Smooth muscle cell (in vitro differentiated cells): ENCODE results near the gene DIPK1B. TPM values are rescaled to one million over a fixed set of nuclear protein-coding genes. Genes with fewer than 3 reads are reported as not detected.
"Not testable (repeated sequence)": the region's sequence is repeated elsewhere in the genome, so short reads cannot be mapped to it uniquely, and the experiment has no call there.

Source experiments
- DNase-seq: peaks from one replicate; lab custom pipeline; 2025; ENCODE audit not compliant: unreplicated experiment; lab: John Stamatoyannopoulos, UW
- H2AFZ ChIP-seq: fragments of 200-600 bp; sonication (generic); 2 replicates; pipeline ENCODE4 v1.6.0; 2016; ENCODE audit warnings: antibody characterized with exemption, low read depth, mild to moderate bottlenecking
- H3F3A ChIP-seq: fragments of 200-600 bp; sonication (generic); 2 replicates; pipeline ENCODE4 v1.6.0; 2017; ENCODE audit warnings: antibody characterized with exemption, low read depth
- H3K27ac ChIP-seq: fragments of 200-600 bp; sonication (generic); 2 replicates; pipeline ENCODE4 v1.5.1; 2016; ENCODE audit warnings: low read depth, mild to moderate bottlenecking
- H3K27me3 ChIP-seq: fragments of 200-600 bp; sonication (generic); 2 replicates; pipeline ENCODE4 v1.6.1; 2016; ENCODE audit warnings: low read depth, mild to moderate bottlenecking
- H3K36me3 ChIP-seq: fragments of 200-600 bp; sonication (generic); 2 replicates; pipeline ENCODE4 v1.5.1; 2016; ENCODE audit warnings: low read depth
- H3K4me1 ChIP-seq: fragments of 200-600 bp; sonication (generic); 2 replicates; pipeline ENCODE4 v1.5.1; 2016; ENCODE audit warnings: low read depth
- H3K4me2 ChIP-seq: fragments of 200-600 bp; sonication (generic); 2 replicates; pipeline ENCODE4 v1.6.0; 2016; ENCODE audit warnings: mild to moderate bottlenecking
- H3K4me3 ChIP-seq: fragments of 200-600 bp; sonication (generic); 2 replicates; pipeline ENCODE4 v1.5.1; 2016; ENCODE audit warnings: mild to moderate bottlenecking
- H3K79me2 ChIP-seq: fragments of 200-600 bp; sonication (generic); 2 replicates; pipeline ENCODE4 v1.6.0; 2016; ENCODE audit warnings: low read depth, mild to moderate bottlenecking
- H3K9ac ChIP-seq: fragments of 200-600 bp; sonication (generic); 2 replicates; pipeline ENCODE4 v1.6.0; 2016; ENCODE audit warnings: low read depth
- H3K9me3 ChIP-seq: fragments of 200-600 bp; sonication (generic); replicated peaks from 2 replicates; pipeline ENCODE4 v1.5.1; 2016; ENCODE audit warnings: low read depth
- H4K20me1 ChIP-seq: fragments of 200-600 bp; sonication (generic); 2 replicates; pipeline ENCODE4 v1.6.0; 2016; ENCODE audit warnings: low read depth
- WGBS: methylation state at CpG from one replicate; pipeline ENCODE4 v1.1.7; 2016; ENCODE audit warnings: low lambda C conversion rate; 5-methylcytosine and 5-hydroxymethylcytosine counted together
- polyA plus RNA-seq: library from polyadenylated mRNA; unstranded; fragments of >200 nt; fragmentation: Nextera tagmentation; extraction: Ambion mirVana; gene quantifications from 2 replicates; pipeline ENCODE4 v1.2.1, GENCODE V29; 2016
- total RNA-seq: library from RNA; depleted of rRNA; stranded (reverse); fragments of >200 nt; gene quantifications from 2 replicates; pipeline ENCODE4 v1.2.3, GENCODE V29; 2014
- TF ChIP-seq, protein P1 (sequence below): fragments of 200-600 bp; sonication (generic); IDR thresholded peaks from 2 replicates; pipeline ENCODE4 v1.5.1; 2017; ENCODE audit warnings: borderline replicate concordance, mild to moderate bottlenecking, antibody characterized with exemption; ENCODE audit not compliant: insufficient read depth, poor library complexity, severe bottlenecking

DIPK1B gene
- total and polyA plus RNA-seq, 2 experiments from 2014 or later = 14.6 to 58.5 TPM

- no peak overlapping the region for H3K27ac ChIP-seq
- H3K36me3 ChIP-seq = no peaks in the 10 kb centered on the region
- no peaks in the 10 kb centered on the region for H3K79me2 ChIP-seq
- H3K9me3 ChIP-seq = no peaks in the 10 kb centered on the region
- TF ChIP-seq, protein P1, sequence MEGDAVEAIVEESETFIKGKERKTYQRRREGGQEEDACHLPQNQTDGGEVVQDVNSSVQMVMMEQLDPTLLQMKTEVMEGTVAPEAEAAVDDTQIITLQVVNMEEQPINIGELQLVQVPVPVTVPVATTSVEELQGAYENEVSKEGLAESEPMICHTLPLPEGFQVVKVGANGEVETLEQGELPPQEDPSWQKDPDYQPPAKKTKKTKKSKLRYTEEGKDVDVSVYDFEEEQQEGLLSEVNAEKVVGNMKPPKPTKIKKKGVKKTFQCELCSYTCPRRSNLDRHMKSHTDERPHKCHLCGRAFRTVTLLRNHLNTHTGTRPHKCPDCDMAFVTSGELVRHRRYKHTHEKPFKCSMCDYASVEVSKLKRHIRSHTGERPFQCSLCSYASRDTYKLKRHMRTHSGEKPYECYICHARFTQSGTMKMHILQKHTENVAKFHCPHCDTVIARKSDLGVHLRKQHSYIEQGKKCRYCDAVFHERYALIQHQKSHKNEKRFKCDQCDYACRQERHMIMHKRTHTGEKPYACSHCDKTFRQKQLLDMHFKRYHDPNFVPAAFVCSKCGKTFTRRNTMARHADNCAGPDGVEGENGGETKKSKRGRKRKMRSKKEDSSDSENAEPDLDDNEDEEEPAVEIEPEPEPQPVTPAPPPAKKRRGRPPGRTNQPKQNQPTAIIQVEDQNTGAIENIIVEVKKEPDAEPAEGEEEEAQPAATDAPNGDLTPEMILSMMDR = no peak
- no peak overlapping the region for H3K4me3 ChIP-seq
- 72% methylated on average over 38 of the region's 38 CpGs for WGBS
- H3K9ac ChIP-seq = no peak overlapping the region
- H4K20me1 ChIP-seq = no peaks in the 10 kb centered on the region
- peaks cover 3% of the 10 kb centered on the region for H3K27me3 ChIP-seq
- H3F3A ChIP-seq = no peaks in the 10 kb centered on the region
- H3K4me1 ChIP-seq = no peaks in the 10 kb centered on the region
- no peak overlapping the region for H2AFZ ChIP-seq
- no peak overlapping the region for H3K4me2 ChIP-seq
- no peak for DNase-seq
These were observed 11.3 kb upstream of the DIPK1B start for GRCh38 chr9:136700959-136701667.

DNA sequence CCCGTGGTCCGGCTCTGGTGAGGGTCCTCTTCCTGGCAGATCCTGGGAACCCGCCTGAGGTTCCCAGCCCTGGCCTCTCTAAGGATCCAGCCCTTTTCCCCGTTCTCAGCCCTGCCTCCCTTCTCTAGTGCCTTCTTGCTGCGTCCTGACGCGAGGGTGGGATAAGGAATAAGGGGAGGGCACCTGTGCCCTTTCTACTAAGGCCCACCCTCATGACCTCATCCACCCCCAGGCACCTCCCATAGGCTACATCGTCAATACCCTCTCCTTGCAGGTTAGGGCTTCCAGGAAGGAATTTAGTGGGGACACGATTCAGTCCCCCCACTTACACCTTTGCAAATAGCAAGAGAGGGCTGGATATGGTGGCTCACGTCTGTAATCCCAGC lies 10.7 kb upstream of the DIPK1B start:
- Histone ChIP-seq H4K20me1 (no peaks in the 10 kb centered on the region), H3K27ac (no peak overlapping the region), H3K9me3 (no peaks in the 10 kb centered on the region), H3K27me3 (peaks cover 3% of the 10 kb centered on the region), H3F3A (no peaks in the 10 kb centered on the region), H3K4me1 (no peaks in the 10 kb centered on the region), H3K79me2 (no peaks in the 10 kb centered on the region), H3K4me2 (no peak overlapping the region), H2AFZ (no peak overlapping the region), H3K4me3 (no peak overlapping the region), H3K36me3 (no peaks in the 10 kb centered on the region), H3K9ac (no peak overlapping the region)
- WGBS = 70% methylated on average over 10 of the region's 10 CpGs
- no peak for DNase-seq
- TF ChIP-seq, protein P1 = no peak

DNA sequence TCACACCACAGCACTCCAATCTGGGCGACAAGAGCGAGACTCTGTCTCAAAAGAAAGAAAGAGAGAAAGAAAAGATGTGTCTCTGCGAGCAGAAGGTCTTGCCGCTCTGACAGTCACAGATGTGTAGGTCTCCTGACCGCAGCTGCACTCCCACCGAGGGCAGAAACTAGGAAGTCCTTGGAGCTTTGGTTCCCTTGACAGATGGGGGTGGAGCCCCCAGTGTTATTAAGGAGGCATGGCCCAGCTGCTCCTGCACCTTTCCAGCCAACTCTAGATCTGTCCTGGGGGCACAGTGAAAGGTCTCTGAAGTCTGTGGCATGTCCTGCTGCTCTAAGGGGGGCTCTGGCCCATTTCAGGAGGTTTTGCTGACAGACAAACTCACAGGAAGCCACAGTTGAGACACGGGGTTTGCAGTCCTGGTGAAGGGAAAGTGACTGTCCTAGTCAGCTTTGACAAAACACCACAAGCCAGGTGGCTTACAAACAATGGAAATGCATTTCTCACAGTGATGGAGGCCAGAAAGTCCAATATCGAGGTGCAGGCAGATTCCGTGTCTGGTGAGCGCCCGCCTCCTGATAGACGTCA lies 9.0 kb upstream of the DIPK1B start:
- no peak for DNase-seq
- no peak overlapping the region for H3K4me3 ChIP-seq
- WGBS = 93% methylated on average over 12 of the region's 12 CpGs
- no peaks in the 10 kb centered on the region for H3F3A ChIP-seq
- H3K27ac ChIP-seq = no peak overlapping the region
- H3K27me3 ChIP-seq = peaks cover 3% of the 10 kb centered on the region
- no peaks in the 10 kb centered on the region for H3K79me2 ChIP-seq
- TF ChIP-seq, protein P1 = no peak
- no peaks in the 10 kb centered on the region for H3K9me3 ChIP-seq
- no peaks in the 10 kb centered on the region for H3K4me1 ChIP-seq
- no peak overlapping the region for H3K4me2 ChIP-seq
- no peak overlapping the region for H2AFZ ChIP-seq
- no peaks in the 10 kb centered on the region for H4K20me1 ChIP-seq
- no peak overlapping the region for H3K9ac ChIP-seq
- no peaks in the 10 kb centered on the region for H3K36me3 ChIP-seq

DNA sequence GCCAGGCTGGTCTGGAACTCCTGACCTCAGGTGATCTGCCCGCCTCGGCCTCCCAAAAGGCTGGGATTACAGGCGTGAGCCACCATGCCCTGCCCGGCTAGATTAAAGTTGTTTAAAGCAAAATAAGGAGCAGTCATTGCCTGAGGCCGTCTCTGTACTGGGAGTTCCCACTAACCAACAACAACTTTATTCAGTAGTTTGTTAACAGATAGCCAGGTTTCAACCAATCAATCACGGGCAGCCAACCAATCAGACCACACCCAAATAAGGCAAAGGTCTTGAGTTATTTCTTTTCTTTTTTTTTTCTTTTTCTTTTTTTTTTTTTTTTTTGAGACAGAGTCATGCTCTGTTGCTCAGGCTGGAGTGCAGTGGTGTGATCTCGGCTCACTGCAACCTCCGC lies 7.6 kb upstream of the DIPK1B start:
- H3F3A ChIP-seq, H3K27ac ChIP-seq, DNase-seq, H2AFZ ChIP-seq, H3K36me3 ChIP-seq, H3K9ac ChIP-seq, H3K27me3 ChIP-seq, H3K4me1 ChIP-seq, H3K4me2 ChIP-seq, H3K4me3 ChIP-seq, H3K79me2 ChIP-seq, H4K20me1 ChIP-seq, H3K9me3 ChIP-seq: not testable (repeated sequence)
- 91% methylated on average over 8 of the region's 8 CpGs for WGBS
